Natural killer cell (primary cell): ENCODE measurements around the gene ZBTB32. TPM values are rescaled to one million over a fixed set of nuclear protein-coding genes. Genes with fewer than 3 reads are reported as not detected.

ENCODE experiments used
- ATAC-seq, 3 donors: fragments of 150-1000 bp in 2 of 3; fragments of 200-7000 bp in 1 of 3; cut with Tn5 transposase; 1 replicate in 1 of 3; 2 replicates in 2 of 3; pipeline ENCODE4 v1.10.0; 2021; ENCODE audit warnings: mild to moderate bottlenecking in 2 of 3, moderate library complexity in 2 of 3
- DNase-seq, 2 donors: peaks; one replicate each; pipeline versions ENCODE4 v3.0.0 to v3.0.0-alpha.2; 2013 to 2021; ENCODE audit warnings: mixed read lengths in 1 of 2
- H3K27ac ChIP-seq: one replicate; pipeline ENCODE4 v1.5.1; 2013; ENCODE audit warnings: mild to moderate bottlenecking, low read length
- H3K27me3 ChIP-seq: one replicate; pipeline ENCODE4 v1.6.1; 2013; ENCODE audit warnings: low read length; ENCODE audit not compliant: control insufficient read depth, insufficient read depth
- H3K36me3 ChIP-seq: one replicate; pipeline ENCODE4 v1.6.1; 2013; ENCODE audit warnings: low read length; ENCODE audit not compliant: control insufficient read depth, insufficient read depth
- H3K4me1 ChIP-seq: one replicate; pipeline ENCODE4 v1.6.1; 2013; ENCODE audit warnings: low read length; ENCODE audit not compliant: control insufficient read depth, insufficient read depth
- H3K4me3 ChIP-seq: one replicate; pipeline ENCODE4 v1.5.1; 2013; ENCODE audit warnings: low read length
- H3K9me3 ChIP-seq: one replicate; pipeline ENCODE4 v1.6.1; 2013; ENCODE audit warnings: low read length; ENCODE audit not compliant: control insufficient read depth, insufficient read depth
- H3K27ac Mint-ChIP-seq, 2 donors: one replicate each; pipeline ENCODE4 v1.8.0; 2022; ENCODE audit warnings: mild to moderate bottlenecking in 2 of 2, mixed read lengths in 2 of 2, moderate library complexity in 1 of 2
- H3K27me3 Mint-ChIP-seq, 2 donors: one replicate each; pipeline ENCODE4 v1.8.0; 2022; ENCODE audit warnings: low read depth in 2 of 2, mixed read lengths in 2 of 2
- H3K36me3 Mint-ChIP-seq: one replicate; pipeline ENCODE4 v1.8.0; 2022; ENCODE audit warnings: mixed read lengths
- H3K4me1 Mint-ChIP-seq, 2 donors: one replicate each; pipeline ENCODE4 v1.8.0; 2022; ENCODE audit warnings: mixed read lengths in 2 of 2
- H3K4me3 Mint-ChIP-seq: one replicate; pipeline ENCODE4 v1.8.0; 2022; ENCODE audit warnings: mild to moderate bottlenecking, moderate library complexity, mixed read lengths
- H3K9me3 Mint-ChIP-seq, 2 donors: one replicate each; pipeline ENCODE4 v1.8.0; 2022; ENCODE audit warnings: mixed read lengths in 2 of 2
- WGBS: methylation state at CpG from one replicate; pipeline ENCODE4 v1.1.7; 2013; ENCODE audit warnings: missing lambda C conversion rate; ENCODE audit not compliant: insufficient coverage; 5-methylcytosine and 5-hydroxymethylcytosine counted together
- intact Hi-C: fragments of 100-400 bp; cut with micrococcal nuclease; formaldehyde crosslinking; loops from one replicate; pipeline ENCODE4 v1.14.2; 2022
- total RNA-seq, 4 donors: library from RNA; stranded (reverse); fragments of 120-200 nt in 1 of 4; gene quantifications; one replicate each; pipeline versions ENCODE4 v1.2.3 to v1.2.4, GENCODE V29; 2013 to 2022
- TF ChIP-seq, protein P1 (sequence below): fragments of 200-600 bp; IDR thresholded peaks from one replicate; pipeline ENCODE4 v1.8.0; 2022; ENCODE audit warnings: antibody characterized with exemption

Gene ZBTB32
- total RNA-seq, 3 donors from 2014 or later (not counting 1 experiment from before 2014, with no cell fraction given), result 0.27 to 1.8 (median 0.35) TPM

DNA sequence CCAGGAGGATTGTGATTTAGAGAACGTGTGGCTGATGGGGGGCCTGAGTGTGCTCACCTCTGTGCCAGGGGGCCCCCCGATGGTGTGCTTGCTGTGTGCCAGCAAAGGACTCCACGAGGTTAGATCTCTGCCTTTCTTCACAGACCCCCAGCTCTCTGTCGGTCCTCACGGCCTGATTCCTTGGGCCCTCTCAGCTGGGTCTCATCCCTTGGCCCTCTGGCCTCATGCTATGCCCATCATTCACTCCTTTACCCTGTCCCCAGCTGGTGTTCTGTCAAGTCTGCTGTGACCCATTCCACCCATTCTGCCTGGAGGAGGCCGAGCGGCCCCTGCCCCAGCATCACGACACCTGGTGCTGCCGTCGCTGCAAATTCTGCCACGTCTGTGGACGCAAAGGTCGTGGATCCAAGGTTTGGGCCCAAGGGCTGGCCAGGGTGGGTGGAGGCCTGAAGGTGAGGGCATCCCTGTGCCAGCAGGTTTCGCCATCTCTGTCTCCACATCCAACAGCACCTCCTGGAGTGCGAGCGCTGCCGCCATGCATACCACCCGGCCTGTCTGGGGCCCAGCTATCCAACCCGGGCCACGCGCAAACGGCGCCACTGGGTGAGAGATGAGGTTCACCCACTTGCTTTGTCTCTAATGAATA is 21.0 kb downstream of the ZBTB32 start:
- intact Hi-C loops, result no loop called here
- Mint-ChIP-seq H3K4me1 (peaks cover 2 to 24% of the 10 kb centered on the region in 2 donors), H3K27ac (no peak overlapping the region)

DNA sequence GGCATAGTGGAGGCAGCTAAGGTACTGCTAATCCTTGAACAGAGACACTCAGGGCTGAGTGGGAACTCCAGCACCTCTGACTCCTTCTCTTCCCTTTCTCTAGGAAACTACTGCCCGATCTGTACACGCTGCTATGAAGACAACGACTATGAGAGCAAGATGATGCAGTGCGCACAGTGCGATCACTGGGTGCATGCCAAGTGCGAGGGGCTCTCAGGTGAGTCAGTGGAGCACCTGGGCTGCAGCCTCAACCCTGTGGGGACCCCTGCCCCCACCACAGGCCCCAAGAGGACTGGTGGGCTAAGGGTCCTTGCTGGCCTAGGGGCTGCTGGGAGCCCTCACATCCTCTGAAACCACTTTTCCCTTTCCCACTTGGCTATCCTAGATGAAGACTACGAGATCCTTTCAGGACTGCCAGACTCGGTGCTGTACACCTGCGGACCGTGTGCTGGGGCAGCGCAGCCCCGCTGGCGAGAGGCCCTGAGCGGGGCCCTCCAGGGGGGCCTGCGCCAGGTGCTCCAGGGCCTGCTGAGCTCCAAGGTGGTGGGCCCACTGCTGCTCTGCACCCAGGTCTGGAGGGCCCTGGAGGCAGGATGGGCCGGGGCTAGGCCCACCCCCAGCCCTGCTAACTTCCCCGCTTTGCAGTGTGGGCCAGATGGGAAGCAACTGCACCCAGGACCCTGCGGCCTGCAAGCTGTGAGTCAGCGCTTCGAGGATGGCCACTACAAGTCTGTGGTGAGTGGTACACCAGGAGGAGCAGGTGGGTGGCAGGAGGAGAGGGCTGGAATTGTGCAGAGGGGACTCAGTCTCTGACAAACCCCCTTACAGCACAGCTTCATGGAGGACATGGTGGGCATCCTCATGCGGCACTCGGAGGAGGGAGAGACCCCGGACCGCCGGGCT is 22.9 kb downstream of the ZBTB32 start:
- TF ChIP-seq, protein P1, sequence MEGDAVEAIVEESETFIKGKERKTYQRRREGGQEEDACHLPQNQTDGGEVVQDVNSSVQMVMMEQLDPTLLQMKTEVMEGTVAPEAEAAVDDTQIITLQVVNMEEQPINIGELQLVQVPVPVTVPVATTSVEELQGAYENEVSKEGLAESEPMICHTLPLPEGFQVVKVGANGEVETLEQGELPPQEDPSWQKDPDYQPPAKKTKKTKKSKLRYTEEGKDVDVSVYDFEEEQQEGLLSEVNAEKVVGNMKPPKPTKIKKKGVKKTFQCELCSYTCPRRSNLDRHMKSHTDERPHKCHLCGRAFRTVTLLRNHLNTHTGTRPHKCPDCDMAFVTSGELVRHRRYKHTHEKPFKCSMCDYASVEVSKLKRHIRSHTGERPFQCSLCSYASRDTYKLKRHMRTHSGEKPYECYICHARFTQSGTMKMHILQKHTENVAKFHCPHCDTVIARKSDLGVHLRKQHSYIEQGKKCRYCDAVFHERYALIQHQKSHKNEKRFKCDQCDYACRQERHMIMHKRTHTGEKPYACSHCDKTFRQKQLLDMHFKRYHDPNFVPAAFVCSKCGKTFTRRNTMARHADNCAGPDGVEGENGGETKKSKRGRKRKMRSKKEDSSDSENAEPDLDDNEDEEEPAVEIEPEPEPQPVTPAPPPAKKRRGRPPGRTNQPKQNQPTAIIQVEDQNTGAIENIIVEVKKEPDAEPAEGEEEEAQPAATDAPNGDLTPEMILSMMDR, result no peak
- ATAC-seq, result no peak

More for the DNA sequence above, 21.0 kb downstream of the ZBTB32 start:
- DNase-seq (no peak), ATAC-seq (no peak)
- Histone ChIP-seq H3K4me3 (no peak overlapping the region), H3K4me1 (no peaks in the 10 kb centered on the region), H3K9me3 (no peaks in the 10 kb centered on the region), H3K27ac (no peak overlapping the region), H3K27me3 (no peaks in the 10 kb centered on the region), H3K36me3 (peaks cover 84% of the 10 kb centered on the region)
- TF ChIP-seq, protein P1, result no peak
- Mint-ChIP-seq H3K9me3 (no peaks in the 10 kb centered on the region), H3K4me3 (no peak overlapping the region), H3K27me3 (no peaks in the 10 kb centered on the region), H3K36me3 (no peaks in the 10 kb centered on the region)
- 96% methylated on average over 23 of the region's 23 CpGs for WGBS

GRCh38 chr19:35727956-35728706 is 23.8 kb downstream of the ZBTB32 start:
- Histone ChIP-seq H3K27ac (no peak overlapping the region), H3K4me3 (no peak overlapping the region), H3K36me3 (peaks cover 90% of the 10 kb centered on the region), H3K9me3 (no peaks in the 10 kb centered on the region), H3K4me1 (no peaks in the 10 kb centered on the region), H3K27me3 (no peaks in the 10 kb centered on the region)
- peaks cover 0 to 6% of the 10 kb centered on the region in 2 donors for H3K4me1 Mint-ChIP-seq
- intact Hi-C loops, result no loop called here
- ATAC-seq (no peak), DNase-seq (no peak)
- WGBS, result 97% methylated on average over 19 of the region's 19 CpGs
- H3K4me3 Mint-ChIP-seq, result no peak overlapping the region
- no peaks in the 10 kb centered on the region for H3K36me3 Mint-ChIP-seq
- TF ChIP-seq, protein P1, result no peak
- H3K27me3 Mint-ChIP-seq, result no peaks in the 10 kb centered on the region
- no peak overlapping the region for H3K27ac Mint-ChIP-seq
- no peaks in the 10 kb centered on the region for H3K9me3 Mint-ChIP-seq

More for the DNA sequence above, 22.9 kb downstream of the ZBTB32 start:
- Histone ChIP-seq H3K4me1 (no peaks in the 10 kb centered on the region), H3K36me3 (peaks cover 95% of the 10 kb centered on the region), H3K9me3 (no peaks in the 10 kb centered on the region), H3K4me3 (no peak overlapping the region), H3K27ac (no peak overlapping the region), H3K27me3 (no peaks in the 10 kb centered on the region)
- DNase-seq, result no peak
- H3K9me3 Mint-ChIP-seq, result no peaks in the 10 kb centered on the region
- H3K27ac Mint-ChIP-seq, result no peak overlapping the region
- no peaks in the 10 kb centered on the region for H3K36me3 Mint-ChIP-seq
- intact Hi-C loops, result no loop called here
- no peaks in the 10 kb centered on the region for H3K27me3 Mint-ChIP-seq
- no peak overlapping the region for H3K4me3 Mint-ChIP-seq
- H3K4me1 Mint-ChIP-seq, result peaks cover 0 to 9% of the 10 kb centered on the region in 2 donors
- 96% methylated on average over 25 of the region's 25 CpGs for WGBS
